Measurements from ENCODE around the gene GRB2. TPM values are rescaled to one million over a fixed set of nuclear protein-coding genes. Genes with fewer than 3 reads are reported as not detected.

Gene GRB2
- total and polyA plus RNA-seq, 2 experiments from 2014 or later: 89.0 to 112 TPM

- Histone ChIP-seq H3K36me3 (ENCODE audit: insufficient read depth) (no peaks in the 10 kb centered on the region; the same call in 1 of the 2 replicates), H3K4me1 (ENCODE audit: insufficient read depth) (peaks cover 15% of the 10 kb centered on the region), H3K27me3 (ENCODE audit: insufficient read depth) (no peaks in the 10 kb centered on the region), H3K27ac (ENCODE audit: low read depth) (peak overlapping the region; percentile 16; the same call in 1 of the 2 replicates), H3K79me2 (replicated peaks; ENCODE audit: insufficient read depth) (peaks cover 100% of the 10 kb centered on the region), H3K4me2 (no peak overlapping the region), H3K4me3 (no peak overlapping the region), H4K20me1 (replicated peaks; ENCODE audit: insufficient read depth) (peaks cover 42% of the 10 kb centered on the region), H2AFZ (no peak overlapping the region), H3K9me2 (ENCODE audit: insufficient read depth) (no peaks in the 10 kb centered on the region), H3F3A (replicated peaks; ENCODE audit: low read depth) (no peaks in the 10 kb centered on the region)
- Mint-ChIP-seq H3K4me1 (peaks cover 23% of the 10 kb centered on the region), H3K4me3 (no peak overlapping the region), H3K27ac (no peak overlapping the region), H3K9me3 (no peaks in the 10 kb centered on the region), H3K27me3 (ENCODE audit: insufficient read depth, low read depth, poor library complexity) (no peaks in the 10 kb centered on the region), H3K36me3 (ENCODE audit: low read depth) (peaks cover 19% of the 10 kb centered on the region; the same call in 2 of the 3 replicates)
- TF ChIP-seq NANOG (IDR thresholded peaks at IDR 0.05; ENCODE audit: borderline replicate concordance) (no peak), CTCF (conservative IDR thresholded peaks at IDR 0.05; ENCODE audit: low read depth in 2 of 2) (no peak), POLR2AphosphoS5 (IDR thresholded peaks at IDR 0.05; ENCODE audit: low read depth) (no peak), EZH2phosphoT487 (IDR thresholded peaks at IDR 0.05; ENCODE audit: unreplicated experiment) (no peak), STAT1 (IDR thresholded peaks at IDR 0.05; ENCODE audit: unreplicated experiment) (no peak), ETS1 (IDR thresholded peaks at IDR 0.05) (no peak), JUNB (IDR thresholded peaks at IDR 0.05; ENCODE audit: unreplicated experiment) (no peak), ZNF114 (CRISPR knock-in tag; IDR thresholded peaks at IDR 0.05) (no peak), REST (IDR thresholded peaks at IDR 0.05; ENCODE audit: unreplicated experiment) (no peak), ZNF331 (CRISPR knock-in tag; IDR thresholded peaks at IDR 0.05; ENCODE audit: low read depth) (no peak), EZH2 (IDR thresholded peaks at IDR 0.05; ENCODE audit: low read depth, unreplicated experiment) (no peak), ZNF462 (CRISPR knock-in tag; IDR thresholded peaks at IDR 0.05) (no peak), CREB1 (CRISPR knock-in tag; IDR thresholded peaks at IDR 0.05; ENCODE audit: low read depth) (no peak)
- ATAC-seq (no peak), DNase-seq (ENCODE audit: low spot score) (no peak)
These were observed 17.7 kb downstream of the GRB2 start for GRCh38 chr17:75387771-75388170.

Data from GM23338 (cell line).